ENCODE measurements around the gene PADI3. TPM values are rescaled to one million over a fixed set of nuclear protein-coding genes. Genes with fewer than 3 reads are reported as not detected.
"Not testable (repeated sequence)": the region's sequence is repeated elsewhere in the genome, so short reads cannot be mapped to it uniquely, and the experiment has no call there.

The PADI3 gene
- polyA plus RNA-seq, 4 donors = 0.01 to 0.04 TPM; not detected in 2

DNA sequence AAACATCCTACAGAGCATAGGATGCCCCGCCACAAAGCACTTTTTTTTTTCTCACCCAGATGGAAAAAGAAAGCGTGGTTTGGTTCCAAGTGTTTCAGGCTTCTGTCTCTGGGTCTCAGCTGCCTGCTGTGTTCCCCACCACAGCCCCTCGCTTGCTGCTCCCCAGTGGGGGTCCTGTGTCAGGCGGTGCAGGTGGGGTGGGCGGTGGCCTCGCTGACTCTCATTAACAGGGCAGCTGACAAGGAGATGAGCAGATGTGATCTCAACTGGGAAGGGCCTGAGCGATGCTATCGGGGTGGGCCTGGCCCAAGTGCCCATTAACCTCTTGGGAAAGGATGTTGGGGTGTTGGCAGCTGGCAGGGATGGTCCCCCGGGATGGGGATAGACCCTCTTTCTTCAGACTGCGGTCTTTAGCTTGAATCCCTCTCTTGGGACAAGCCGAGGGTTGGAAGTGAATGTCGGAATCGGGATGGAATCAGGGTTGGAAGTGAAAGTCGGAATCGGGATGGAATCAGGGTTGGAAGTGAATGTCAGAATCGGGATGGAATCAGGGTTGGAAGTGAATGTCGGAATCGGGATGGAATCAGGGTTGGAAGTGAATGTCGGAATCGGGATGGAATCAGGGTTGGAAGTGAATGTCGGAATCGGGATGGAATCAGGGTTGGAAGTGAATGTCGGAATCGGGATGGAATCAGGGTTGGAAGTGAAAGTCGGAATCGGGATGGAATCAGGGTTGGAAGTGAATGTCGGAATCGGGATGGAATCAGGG, 7.7 kb upstream of the PADI3 start:
- 37 to 56% (median 54%) methylated on average over 24 to 28 of the region's 28 CpGs for WGBS, 3 donors
- peaks cover 0 to 12% (median 3%) of the 10 kb centered on the region in 3 donors for H3K27me3 ChIP-seq (ENCODE audit: control insufficient read depth in 3 of 3, insufficient read depth in 3 of 3, low read length in 3 of 3)
- not testable (repeated sequence) for H3K27ac ChIP-seq (ENCODE audit: low read depth in 1 of 3, low read length in 2 of 3); DNase-seq; H3K4me3 ChIP-seq (ENCODE audit: low read depth in 1 of 3, low read length in 3 of 3); H3K4me1 ChIP-seq (ENCODE audit: control insufficient read depth in 3 of 3, insufficient read depth in 2 of 3, low read depth in 1 of 3, low read length in 2 of 3); H3K36me3 ChIP-seq (ENCODE audit: control insufficient read depth in 3 of 3, insufficient read depth in 2 of 3, low read depth in 1 of 3, low read length in 3 of 3); FAIRE-seq; H3K9me3 ChIP-seq (ENCODE audit: control insufficient read depth in 2 of 2, insufficient read depth in 1 of 2, low read depth in 1 of 2, low read length in 1 of 2)

GRCh38 chr1:17241780-17242074, 7.2 kb upstream of the PADI3 start:
- H3K9me3 ChIP-seq (ENCODE audit: control insufficient read depth in 2 of 2, insufficient read depth in 1 of 2, low read depth in 1 of 2, low read length in 1 of 2); H3K36me3 ChIP-seq (ENCODE audit: control insufficient read depth in 3 of 3, insufficient read depth in 2 of 3, low read depth in 1 of 3, low read length in 3 of 3); H3K27ac ChIP-seq (ENCODE audit: low read depth in 1 of 3, low read length in 2 of 3); H3K4me1 ChIP-seq (ENCODE audit: control insufficient read depth in 3 of 3, insufficient read depth in 2 of 3, low read depth in 1 of 3, low read length in 2 of 3); H3K4me3 ChIP-seq (ENCODE audit: low read depth in 1 of 3, low read length in 3 of 3); FAIRE-seq; DNase-seq: not testable (repeated sequence)
- H3K27me3 ChIP-seq (ENCODE audit: control insufficient read depth in 3 of 3, insufficient read depth in 3 of 3, low read length in 3 of 3) = peaks cover 0 to 12% (median 3%) of the 10 kb centered on the region in 3 donors
- 65 to 87% (median 83%) methylated on average over 9 to 11 of the region's 11 CpGs for WGBS, 3 donors

DNA sequence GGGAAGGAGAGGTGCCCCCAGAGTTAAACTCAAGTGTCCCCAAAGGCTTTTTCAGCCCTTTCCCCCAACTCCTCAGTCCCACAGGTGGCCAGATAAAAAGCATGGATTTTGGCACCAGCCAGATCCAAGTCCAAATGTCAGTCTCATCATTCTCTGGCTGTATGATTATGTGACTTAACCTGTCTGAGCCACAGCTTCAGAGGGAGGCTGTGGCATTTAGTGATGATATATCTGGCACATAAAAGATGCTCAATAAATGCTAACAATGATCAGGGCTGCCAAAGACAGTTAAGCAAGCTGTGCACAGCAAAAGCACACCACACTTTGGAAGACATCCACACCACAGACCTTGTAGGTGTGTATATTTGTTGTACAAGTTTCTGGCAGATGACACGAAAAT, 5.6 kb upstream of the PADI3 start:
- 58 to 79% (median 78%) methylated on average over 1 of the region's 1 CpG for WGBS, 3 donors
- FAIRE-seq = no peak
- Histone ChIP-seq H3K9me3 (ENCODE audit: control insufficient read depth in 2 of 2, insufficient read depth in 1 of 2, low read depth in 1 of 2, low read length in 1 of 2) (no peaks in the 10 kb centered on the region), H3K4me1 (ENCODE audit: control insufficient read depth in 3 of 3, insufficient read depth in 2 of 3, low read depth in 1 of 3, low read length in 2 of 3) (no peaks in the 10 kb centered on the region), H3K27me3 (ENCODE audit: control insufficient read depth in 3 of 3, insufficient read depth in 3 of 3, low read length in 3 of 3) (peaks cover 0 to 13% (median 3%) of the 10 kb centered on the region in 3 donors), H3K4me3 (ENCODE audit: low read depth in 1 of 3, low read length in 3 of 3) (no peak overlapping the region), H3K27ac (ENCODE audit: low read depth in 1 of 3, low read length in 2 of 3) (no peak overlapping the region), H3K36me3 (ENCODE audit: control insufficient read depth in 3 of 3, insufficient read depth in 2 of 3, low read depth in 1 of 3, low read length in 3 of 3) (no peaks in the 10 kb centered on the region)
- no peak for DNase-seq

GRCh38 chr1:17244821-17245740, 3.8 kb upstream of the PADI3 start:
- 63 to 69% (median 68%) methylated on average over 14 of the region's 14 CpGs for WGBS, 3 donors
- FAIRE-seq = no peak
- H3K27ac ChIP-seq (ENCODE audit: low read depth in 1 of 3, low read length in 2 of 3) = no peak overlapping the region

DNA sequence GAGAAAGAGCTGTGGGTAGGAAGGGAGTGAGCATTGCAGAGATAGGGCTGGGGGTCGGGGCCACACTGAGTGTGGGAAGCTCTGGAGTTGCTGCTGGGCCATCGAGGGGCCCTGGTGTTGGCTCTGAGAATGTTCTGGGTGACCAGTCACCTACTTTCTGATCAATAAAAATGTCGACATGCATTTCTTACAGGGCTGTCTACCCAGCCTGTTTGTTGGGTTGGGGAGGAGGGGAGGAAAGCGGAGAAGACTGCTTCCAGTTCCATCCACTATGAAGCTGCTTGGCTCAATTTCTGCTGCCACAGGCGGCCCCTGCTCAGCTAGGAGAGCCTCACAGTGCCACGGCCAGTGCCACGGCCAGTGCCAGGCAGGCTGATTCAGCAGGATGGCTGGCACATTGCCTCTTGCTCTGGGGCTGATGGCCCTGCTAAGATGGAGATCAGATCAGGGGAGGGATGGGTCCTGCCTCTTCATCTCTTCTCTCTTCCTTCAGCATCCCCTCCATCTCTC, 3.0 kb upstream of the PADI3 start:
- Histone ChIP-seq H3K9me3 (ENCODE audit: control insufficient read depth in 2 of 2, insufficient read depth in 1 of 2, low read depth in 1 of 2, low read length in 1 of 2) (no peaks in the 10 kb centered on the region), H3K4me3 (ENCODE audit: low read depth in 1 of 3, low read length in 3 of 3) (no peak overlapping the region), H3K27ac (ENCODE audit: low read depth in 1 of 3, low read length in 2 of 3) (no peak overlapping the region), H3K36me3 (ENCODE audit: control insufficient read depth in 3 of 3, insufficient read depth in 2 of 3, low read depth in 1 of 3, low read length in 3 of 3) (no peaks in the 10 kb centered on the region), H3K27me3 (ENCODE audit: control insufficient read depth in 3 of 3, insufficient read depth in 3 of 3, low read length in 3 of 3) (peaks cover 0 to 10% (median 3%) of the 10 kb centered on the region in 3 donors), H3K4me1 (ENCODE audit: control insufficient read depth in 3 of 3, insufficient read depth in 2 of 3, low read depth in 1 of 3, low read length in 2 of 3) (no peaks in the 10 kb centered on the region)
- WGBS, 3 donors = 67 to 72% (median 69%) methylated on average over 7 of the region's 7 CpGs
- DNase-seq (no peak), FAIRE-seq (no peak)

More at GRCh38 chr1:17244821-17245740, 3.8 kb upstream of the PADI3 start:
- H3K4me1 ChIP-seq (ENCODE audit: control insufficient read depth in 3 of 3, insufficient read depth in 2 of 3, low read depth in 1 of 3, low read length in 2 of 3) = no peaks in the 10 kb centered on the region
- no peak overlapping the region for H3K4me3 ChIP-seq (ENCODE audit: low read depth in 1 of 3, low read length in 3 of 3)
- H3K27me3 ChIP-seq (ENCODE audit: control insufficient read depth in 3 of 3, insufficient read depth in 3 of 3, low read length in 3 of 3) = peaks cover 0 to 13% (median 3%) of the 10 kb centered on the region in 3 donors
- H3K36me3 ChIP-seq (ENCODE audit: control insufficient read depth in 3 of 3, insufficient read depth in 2 of 3, low read depth in 1 of 3, low read length in 3 of 3) = no peaks in the 10 kb centered on the region
- no peaks in the 10 kb centered on the region for H3K9me3 ChIP-seq (ENCODE audit: control insufficient read depth in 2 of 2, insufficient read depth in 1 of 2, low read depth in 1 of 2, low read length in 1 of 2)
- DNase-seq = no peak

DNA sequence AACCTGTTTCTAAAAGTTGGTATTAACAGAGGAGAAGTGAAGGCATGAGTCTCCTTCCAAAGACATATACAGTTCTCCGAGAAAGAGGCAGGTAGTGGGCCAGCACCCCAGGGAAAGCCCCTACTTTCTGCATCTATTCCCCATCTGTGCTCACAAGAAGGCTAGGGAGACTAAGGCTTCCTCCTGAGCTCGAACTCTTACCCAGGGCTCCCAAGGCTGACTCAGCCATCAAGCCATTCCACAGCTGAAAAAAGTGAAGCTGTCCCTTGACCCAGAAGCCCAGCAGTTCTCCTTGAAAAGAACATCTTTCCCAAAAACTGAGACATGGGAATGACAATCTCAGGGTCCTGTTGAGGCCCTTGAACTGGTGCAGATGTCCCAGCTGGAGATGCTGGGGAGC, 1.9 kb upstream of the PADI3 start:
- Histone ChIP-seq H3K4me1 (ENCODE audit: control insufficient read depth in 3 of 3, insufficient read depth in 2 of 3, low read depth in 1 of 3, low read length in 2 of 3) (no peaks in the 10 kb centered on the region), H3K4me3 (ENCODE audit: low read depth in 1 of 3, low read length in 3 of 3) (no peak overlapping the region), H3K36me3 (ENCODE audit: control insufficient read depth in 3 of 3, insufficient read depth in 2 of 3, low read depth in 1 of 3, low read length in 3 of 3) (no peaks in the 10 kb centered on the region), H3K27me3 (ENCODE audit: control insufficient read depth in 3 of 3, insufficient read depth in 3 of 3, low read length in 3 of 3) (peaks cover 0 to 3% (median under 1%) of the 10 kb centered on the region in 3 donors), H3K9me3 (ENCODE audit: control insufficient read depth in 2 of 2, insufficient read depth in 1 of 2, low read depth in 1 of 2, low read length in 1 of 2) (no peaks in the 10 kb centered on the region), H3K27ac (ENCODE audit: low read depth in 1 of 3, low read length in 2 of 3) (no peak overlapping the region)
- WGBS, 3 donors = 77 to 91% (median 77%) methylated on average over 2 of the region's 2 CpGs
- FAIRE-seq (no peak), DNase-seq (no peak)

DNA sequence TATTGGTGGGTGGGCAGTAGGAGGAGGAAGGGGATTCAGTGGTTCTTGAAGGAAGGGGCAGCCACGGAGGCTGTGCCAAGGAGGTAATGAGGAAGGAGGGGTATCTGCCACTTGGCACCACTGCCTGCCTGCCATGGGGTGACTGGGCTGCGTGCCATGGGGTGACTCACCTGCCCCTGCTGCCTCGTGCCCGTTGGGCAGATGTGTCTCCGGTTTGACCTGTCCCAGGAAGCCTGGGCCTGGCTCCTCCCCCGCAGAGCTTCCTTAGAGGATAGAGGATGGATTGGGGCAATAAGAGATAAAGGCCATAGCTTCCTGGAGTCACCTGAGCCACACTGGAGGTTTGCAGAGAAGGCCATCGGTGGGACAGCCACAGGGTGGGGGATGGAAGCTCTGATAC, 1.7 kb downstream of the PADI3 start:
- Histone ChIP-seq H3K9me3 (ENCODE audit: control insufficient read depth in 2 of 2, insufficient read depth in 1 of 2, low read depth in 1 of 2, low read length in 1 of 2) (no peaks in the 10 kb centered on the region), H3K4me1 (ENCODE audit: control insufficient read depth in 3 of 3, insufficient read depth in 2 of 3, low read depth in 1 of 3, low read length in 2 of 3) (no peaks in the 10 kb centered on the region), H3K27ac (ENCODE audit: low read depth in 1 of 3, low read length in 2 of 3) (no peak overlapping the region), H3K36me3 (ENCODE audit: control insufficient read depth in 3 of 3, insufficient read depth in 2 of 3, low read depth in 1 of 3, low read length in 3 of 3) (no peaks in the 10 kb centered on the region), H3K27me3 (ENCODE audit: control insufficient read depth in 3 of 3, insufficient read depth in 3 of 3, low read length in 3 of 3) (peaks cover 0 to 2% (median 0%) of the 10 kb centered on the region in 3 donors), H3K4me3 (ENCODE audit: low read depth in 1 of 3, low read length in 3 of 3) (no peak overlapping the region)
- peak; percentile 28 to 91 for DNase-seq
- FAIRE-seq = no peak
- 2 to 27% (median 11%) methylated on average over 7 of the region's 7 CpGs for WGBS, 3 donors

DNA sequence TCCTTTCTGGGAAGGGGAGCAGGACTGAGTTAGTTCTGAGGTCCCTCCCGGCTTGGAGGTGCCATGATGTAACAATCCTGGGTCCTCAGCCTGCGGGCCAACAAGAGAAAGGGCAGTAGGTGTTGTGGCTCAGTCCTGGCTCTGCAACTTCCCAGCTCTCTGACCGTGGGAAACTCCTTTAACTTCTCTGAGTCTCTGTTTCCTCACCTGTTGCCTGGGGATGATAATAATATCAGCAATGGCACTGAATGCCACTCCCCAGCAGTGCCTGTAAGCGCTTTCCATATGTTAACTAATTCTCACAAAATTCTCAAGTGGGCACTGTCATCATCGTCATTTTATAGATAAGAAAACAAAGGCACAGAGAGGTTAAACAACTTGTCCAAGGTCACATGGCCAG, 2.3 kb downstream of the PADI3 start:
- FAIRE-seq (no peak), DNase-seq (no peak)
- H3K36me3 ChIP-seq (ENCODE audit: control insufficient read depth in 3 of 3, insufficient read depth in 2 of 3, low read depth in 1 of 3, low read length in 3 of 3) = no peaks in the 10 kb centered on the region
- WGBS, 3 donors = 56 to 72% (median 62%) methylated on average over 5 of the region's 5 CpGs
- H3K4me1 ChIP-seq (ENCODE audit: control insufficient read depth in 3 of 3, insufficient read depth in 2 of 3, low read depth in 1 of 3, low read length in 2 of 3) = no peaks in the 10 kb centered on the region
- H3K9me3 ChIP-seq (ENCODE audit: control insufficient read depth in 2 of 2, insufficient read depth in 1 of 2, low read depth in 1 of 2, low read length in 1 of 2) = no peaks in the 10 kb centered on the region
- H3K27ac ChIP-seq (ENCODE audit: low read depth in 1 of 3, low read length in 2 of 3) = no peak overlapping the region
- peaks cover 0 to 2% (median under 1%) of the 10 kb centered on the region in 3 donors for H3K27me3 ChIP-seq (ENCODE audit: control insufficient read depth in 3 of 3, insufficient read depth in 3 of 3, low read length in 3 of 3)
- H3K4me3 ChIP-seq (ENCODE audit: low read depth in 1 of 3, low read length in 3 of 3) = no peak overlapping the region
